Endothelial cell of umbilical vein (primary cell): Measurements from ENCODE around the gene SUCLG2. TPM values are rescaled to one million over a fixed set of nuclear protein-coding genes. Genes with fewer than 3 reads are reported as not detected.

Experiments
- BruUV-seq: library from RNA; stranded (reverse); fragments of 400-500 nt; replicated peaks from 2 replicates; lab custom pipeline; 2021; lab: Mats Ljungman, UMichigan
- CTCF ChIA-PET: fragments of 300-600, 350-600 bp; sonication (Branson Sonifier 250); formaldehyde crosslinking; loops from one replicate; lab custom pipeline; 2021; ENCODE audit warnings: antibody characterized with exemption, inconsistent platforms; lab: Charles Lee
- POLR2A ChIA-PET: fragments of 300-600, 350-600 bp; sonication (Branson Sonifier 250); formaldehyde crosslinking; loops from one replicate; lab custom pipeline; 2021; ENCODE audit warnings: antibody characterized with exemption, inconsistent platforms; lab: Charles Lee
- DNase-seq: peaks from one replicate; pipeline ENCODE4 v3.0.0-alpha.2; 2011; ENCODE audit warnings: low read depth, low spot score
- FAIRE-seq: peaks from 2 replicates; lab custom pipeline; 2011; peaks lifted over from hg19 to GRCh38; lab: Jason Lieb, UNC
- H2AFZ ChIP-seq: 2 replicates; pipeline ENCODE4 v1.6.0; 2012; ENCODE audit warnings: low read depth, low read length, control low read depth, inconsistent platforms
- H3K27ac ChIP-seq: 2 replicates; pipeline ENCODE4 v1.5.1; 2011; ENCODE audit warnings: low read depth, mild to moderate bottlenecking, control low read depth, low read length, moderate library complexity; ENCODE audit not compliant: insufficient read depth
- H3K27me3 ChIP-seq, 2 experiments: 2 replicates each; pipeline versions ENCODE4 v1.6.0 to v1.6.1; 2011; ENCODE audit warnings: low read length in 2 of 2, mixed read lengths in 1 of 2; ENCODE audit not compliant: control insufficient read depth in 2 of 2, insufficient read depth in 2 of 2
- H3K36me3 ChIP-seq, 2 experiments: 2 replicates in 1 of 2; 3 replicates in 1 of 2; pipeline ENCODE4 v1.5.1; 2011; ENCODE audit warnings: low read length in 2 of 2, mild to moderate bottlenecking in 1 of 2, moderate library complexity in 1 of 2; ENCODE audit not compliant: control insufficient read depth in 2 of 2, insufficient read depth in 2 of 2; ENCODE audit errors: extremely low read depth in 1 of 2
- H3K4me1 ChIP-seq: 3 replicates; pipeline ENCODE4 v1.5.1; 2011; ENCODE audit warnings: mild to moderate bottlenecking, low read length; ENCODE audit not compliant: control insufficient read depth, insufficient read depth; ENCODE audit errors: extremely low read depth
- H3K4me2 ChIP-seq: 2 replicates; pipeline ENCODE4 v1.6.1; 2011; ENCODE audit warnings: low read length, control low read depth, mixed read lengths; ENCODE audit not compliant: insufficient read depth
- H3K4me3 ChIP-seq, 3 experiments: fragments of 200-600 bp in 1 of 3; sonication (generic), shearing (Covaris generic) in 1 of 3; replicated peaks in 1 of 3; 2 replicates each; pipeline ENCODE4 v1.5.1; 2011 to 2016; ENCODE audit warnings: control low read depth in 3 of 3, low read length in 3 of 3, mild to moderate bottlenecking in 2 of 3, inconsistent platforms in 1 of 3, low read depth in 1 of 3, moderate library complexity in 1 of 3; ENCODE audit not compliant: insufficient read depth in 1 of 3
- H3K79me2 ChIP-seq: 2 replicates; pipeline ENCODE4 v1.6.0; 2012; ENCODE audit warnings: low read length, inconsistent platforms; ENCODE audit not compliant: control insufficient read depth, insufficient read depth
- H3K9ac ChIP-seq: replicated peaks from 2 replicates; pipeline ENCODE3; 2011; ENCODE audit warnings: low read length, control low read depth; ENCODE audit not compliant: insufficient read depth; ENCODE audit errors: extremely low read depth
- H3K9me1 ChIP-seq: replicated peaks from 3 replicates; pipeline ENCODE4 v1.6.0; 2011; ENCODE audit warnings: mild to moderate bottlenecking, low read length; ENCODE audit not compliant: control insufficient read depth, insufficient read depth; ENCODE audit errors: extremely low read depth
- H3K9me3 ChIP-seq: replicated peaks from 2 replicates; pipeline ENCODE4 v1.5.1; 2012; ENCODE audit warnings: low read length, inconsistent platforms; ENCODE audit not compliant: control insufficient read depth, insufficient read depth
- H4K20me1 ChIP-seq: replicated peaks from 2 replicates; pipeline ENCODE3; 2011; ENCODE audit warnings: mild to moderate bottlenecking, low read length; ENCODE audit not compliant: control insufficient read depth, insufficient read depth; ENCODE audit errors: extremely low read depth
- CTCF ChIP-seq, 2 donors: IDR thresholded peaks; 1 replicate in 1 of 2; 2 replicates in 1 of 2; pipeline ENCODE4 v1.5.1; 2011; ENCODE audit warnings: low read length in 2 of 2, mild to moderate bottlenecking in 2 of 2, moderate library complexity in 2 of 2, control low read depth in 1 of 2, inconsistent platforms in 1 of 2, low read depth in 1 of 2; ENCODE audit not compliant: insufficient read depth in 1 of 2; ENCODE audit errors: extremely low read depth in 1 of 2
- EZH2 ChIP-seq: IDR thresholded peaks from 2 replicates; pipeline ENCODE4 v1.6.1; 2012; ENCODE audit warnings: borderline replicate concordance, low read depth, mild to moderate bottlenecking, moderate library complexity, low read length, inconsistent platforms; ENCODE audit not compliant: severe bottlenecking
- FOS ChIP-seq: IDR thresholded peaks from 2 replicates; pipeline ENCODE4 v1.6.1; 2011; ENCODE audit warnings: mild to moderate bottlenecking, low read length, moderate library complexity, borderline replicate concordance; ENCODE audit not compliant: insufficient read depth
- GATA2 ChIP-seq: IDR thresholded peaks from 2 replicates; pipeline ENCODE4 v1.7.0; 2011; ENCODE audit warnings: low read depth, mild to moderate bottlenecking, moderate library complexity, mixed read lengths, low read length; ENCODE audit not compliant: insufficient read length, insufficient read depth
- JUN ChIP-seq: IDR thresholded peaks from 2 replicates; pipeline ENCODE4 v1.6.1; 2011; ENCODE audit warnings: borderline replicate concordance, low read depth; ENCODE audit not compliant: insufficient read length, insufficient read depth
- MAX ChIP-seq: IDR thresholded peaks from 2 replicates; pipeline ENCODE4 v1.6.1; 2011; ENCODE audit not compliant: insufficient read depth, insufficient read length
- MYC ChIP-seq: IDR thresholded peaks from one replicate; pipeline ENCODE4 v1.6.1; 2011; ENCODE audit warnings: mild to moderate bottlenecking, low read depth, low read length
- POLR2A ChIP-seq: IDR thresholded peaks from 2 replicates; pipeline ENCODE4 v1.6.1; 2012; ENCODE audit warnings: low read depth, mild to moderate bottlenecking, control low read depth, low read length
- POLR2AphosphoS5 ChIP-seq: IDR thresholded peaks from 2 replicates; pipeline ENCODE4 v1.6.1; 2012; ENCODE audit warnings: low read depth, mild to moderate bottlenecking, control low read depth, low read length, moderate library complexity; ENCODE audit not compliant: insufficient read depth
- dilution Hi-C: fragments of 300-500 bp; cut with MboI; formaldehyde crosslinking; loops from one replicate; pipeline ENCODE4 v1.15.0; 2019; ENCODE audit warnings: low sequenced_read_pairs; ENCODE audit not compliant: extremely low pct_ligation_motif_present
- intact Hi-C: fragments of 100-400 bp; cut with micrococcal nuclease; formaldehyde crosslinking; loops from one replicate; pipeline ENCODE4 v1.10.0; 2022
- polyA plus RNA-seq, 4 experiments: library from polyadenylated mRNA; depleted of rRNA in 3 of 4; stranded (reverse) in 3 of 4; unstranded in 1 of 4; fragments of >200 nt; gene quantifications; 2 replicates each; pipeline versions ENCODE4 v1.2.1 to v1.2.3, GENCODE V29; 2011 to 2012; ENCODE audit warnings: missing spikeins in 1 of 4
- total RNA-seq: library from RNA; stranded (reverse); gene quantifications from 2 replicates; pipeline ENCODE4 v1.2.3, GENCODE V29; 2021

SUCLG2 gene
- total and polyA plus RNA-seq, 2 donors (not counting 3 experiments of a cell fraction or from before 2014, with no cell fraction given), result 8.1 to 38.3 TPM

GRCh38 chr3:67515778-67516177 is 138.6 kb downstream of the SUCLG2 start:
- H3K4me3 ChIP-seq, result no peak overlapping the region
- no peaks in the 10 kb centered on the region for H3K9me3 ChIP-seq
- no peaks in the 10 kb centered on the region for H3K27me3 ChIP-seq
- H3K36me3 ChIP-seq, result peaks cover 0 to 2% of the 10 kb centered on the region in 2 experiments
- H4K20me1 ChIP-seq, result no peaks in the 10 kb centered on the region
- POLR2A ChIA-PET, result no interaction called here
- no peak overlapping the region for H3K4me2 ChIP-seq
- H2AFZ ChIP-seq, result no peak overlapping the region
- H3K9ac ChIP-seq, result no peak overlapping the region
- intact Hi-C loops, result no loop called here
- FAIRE-seq (peak; percentile 4), DNase-seq (peak; percentile 16)
- peaks cover 7% of the 10 kb centered on the region for H3K4me1 ChIP-seq
- no peak for TF ChIP-seq POLR2A
- TF ChIP-seq GATA2, result no peak
- TF ChIP-seq EZH2, result no peak
- TF ChIP-seq FOS, result no peak
- TF ChIP-seq JUN, result no peak
- TF ChIP-seq MAX, result no peak
- TF ChIP-seq MYC, result no peak
- no peak for TF ChIP-seq CTCF (IDR thresholded peaks at IDR 0.05; ENCODE audit: extremely low read depth in 1 of 2, insufficient read depth in 1 of 2, low read depth in 1 of 2, low read length in 2 of 2)
- no peak for TF ChIP-seq POLR2AphosphoS5
- CTCF ChIA-PET, result interaction anchor here (1.4 kb wide), 1 partner anchor 274 kb away, joined by 4 read pairs; no protein-coding TSS in a partner anchor
- dilution Hi-C loops, result no loop called here
- no peaks in the 10 kb centered on the region for H3K9me1 ChIP-seq
- no peak overlapping the region for H3K27ac ChIP-seq
- no peaks in the 10 kb centered on the region for H3K79me2 ChIP-seq
- no TSS peak for BruUV-seq
